Fibroblast of lung (primary cell): Measurements from ENCODE around the gene DHX32. TPM values are rescaled to one million over a fixed set of nuclear protein-coding genes. Genes with fewer than 3 reads are reported as not detected.

ENCODE experiments used
- DNase-seq, 2 donors: peaks; one replicate each; pipeline versions ENCODE4 v3.0.0 to v3.0.0-alpha.2; 2010; ENCODE audit warnings: low read depth in 2 of 2
- H2AFZ ChIP-seq: 2 replicates; pipeline ENCODE4 v1.5.1; 2012; ENCODE audit warnings: low read length, control low read depth, inconsistent platforms
- H3K27ac ChIP-seq: 2 replicates; pipeline ENCODE4 v1.5.1; 2011; ENCODE audit warnings: low read length, control low read depth; ENCODE audit not compliant: insufficient read depth
- H3K27me3 ChIP-seq: 2 replicates; pipeline ENCODE4 v1.5.1; 2011; ENCODE audit warnings: mild to moderate bottlenecking, low read length; ENCODE audit not compliant: control insufficient read depth, insufficient read depth
- H3K36me3 ChIP-seq: 2 replicates; pipeline ENCODE4 v1.5.1; 2011; ENCODE audit warnings: low read length; ENCODE audit not compliant: control insufficient read depth, insufficient read depth
- H3K4me1 ChIP-seq: 2 replicates; pipeline ENCODE4 v1.5.1; 2011; ENCODE audit warnings: low read length; ENCODE audit not compliant: control insufficient read depth, insufficient read depth; ENCODE audit errors: extremely low read depth
- H3K4me2 ChIP-seq: 2 replicates; pipeline ENCODE4 v1.5.1; 2011; ENCODE audit warnings: low read length, control low read depth; ENCODE audit not compliant: insufficient read depth; ENCODE audit errors: extremely low read depth
- H3K4me3 ChIP-seq, 4 experiments: fragments of 200-600 bp in 1 of 4; sonication (generic) in 1 of 4; replicated peaks in 1 of 4; 2 replicates each; pipeline ENCODE4 v1.5.1; 2011 to 2016; ENCODE audit warnings: low read length in 4 of 4, low read depth in 3 of 4, mild to moderate bottlenecking in 3 of 4, control low read depth in 2 of 4, inconsistent platforms in 1 of 4, mixed read lengths in 1 of 4; ENCODE audit not compliant: insufficient read depth in 1 of 4; ENCODE audit errors: control extremely low read depth in 1 of 4
- H3K79me2 ChIP-seq: 2 replicates; pipeline ENCODE4 v1.5.1; 2012; ENCODE audit warnings: mild to moderate bottlenecking, low read length, inconsistent platforms; ENCODE audit not compliant: control insufficient read depth, insufficient read depth
- H3K9ac ChIP-seq: 2 replicates; pipeline ENCODE4 v1.5.1; 2011; ENCODE audit warnings: mild to moderate bottlenecking, low read length, control low read depth; ENCODE audit not compliant: insufficient read depth
- H3K9me3 ChIP-seq: 2 replicates; pipeline ENCODE4 v1.5.1; 2012; ENCODE audit warnings: low read depth, low read length; ENCODE audit not compliant: control insufficient read depth, insufficient read depth
- H4K20me1 ChIP-seq: 2 replicates; pipeline ENCODE4 v1.5.1; 2011; ENCODE audit warnings: low read length; ENCODE audit not compliant: control insufficient read depth, insufficient read depth; ENCODE audit errors: extremely low read depth
- EZH2 ChIP-seq: IDR thresholded peaks from 2 replicates; pipeline ENCODE4 v1.5.1; 2012; ENCODE audit warnings: low read length, control low read depth, mild to moderate bottlenecking; ENCODE audit errors: missing control alignments
- polyA plus RNA-seq, 2 donors: library from polyadenylated mRNA; depleted of rRNA in 1 of 2; stranded (reverse) in 1 of 2; unstranded in 1 of 2; fragments of >200 nt; gene quantifications; 2 replicates each; pipeline ENCODE4 v1.2.1, GENCODE V29; 2011 to 2012; ENCODE audit warnings: missing spikeins in 1 of 2
- total RNA-seq: library from RNA; depleted of rRNA; stranded (reverse); fragments of >200 nt; gene quantifications from 2 replicates; pipeline ENCODE4 v1.2.1, GENCODE V29; 2014
- TF ChIP-seq, protein P1 (sequence below), 2 donors: IDR thresholded peaks in 1 of 2; conservative IDR thresholded peaks in 1 of 2; 1 replicate in 1 of 2; 2 replicates in 1 of 2; pipeline ENCODE4 v1.5.1; 2011 to 2012; ENCODE audit warnings: low read length in 2 of 2, control low read depth in 1 of 2, inconsistent platforms in 1 of 2, low read depth in 1 of 2, mild to moderate bottlenecking in 1 of 2

Gene DHX32
- total and polyA plus RNA-seq, 2 donors (not counting 1 experiment from before 2014, with no cell fraction given): 31.1 to 33.7 TPM

GRCh38 chr10:125817337-125817946, 63.6 kb downstream of the DHX32 start:
- Histone ChIP-seq H3K9me3 (no peaks in the 10 kb centered on the region), H3K27me3 (no peaks in the 10 kb centered on the region), H4K20me1 (no peaks in the 10 kb centered on the region)

DNA sequence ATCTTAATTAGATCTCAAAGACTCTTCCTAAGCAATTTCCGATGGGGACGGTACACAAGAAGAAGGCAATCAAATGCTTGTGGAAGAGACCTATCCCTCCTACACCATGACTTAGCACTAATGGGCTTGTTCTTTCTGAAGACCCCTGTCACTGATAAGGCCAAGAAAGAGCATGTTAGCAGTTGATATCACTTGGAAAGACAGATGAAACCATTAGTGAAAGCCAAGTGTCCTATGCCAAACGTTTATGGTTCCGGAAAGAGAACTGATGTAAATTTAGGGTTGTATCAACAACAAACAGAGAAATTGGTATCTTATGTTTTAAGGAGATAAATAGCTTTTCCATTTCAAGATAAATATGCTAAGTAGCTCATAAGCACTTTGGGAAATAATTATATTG, 64.5 kb downstream of the DHX32 start:
- DNase-seq: no peak
- Histone ChIP-seq H3K4me1 (no peaks in the 10 kb centered on the region), H2AFZ (no peak overlapping the region), H4K20me1 (no peaks in the 10 kb centered on the region), H3K27ac (no peak overlapping the region), H3K4me3 (no peak overlapping the region), H3K9ac (no peak overlapping the region), H3K36me3 (peaks cover 2% of the 10 kb centered on the region), H3K9me3 (no peaks in the 10 kb centered on the region), H3K27me3 (no peaks in the 10 kb centered on the region), H3K79me2 (no peaks in the 10 kb centered on the region), H3K4me2 (no peak overlapping the region)
- TF ChIP-seq EZH2: no peak
- TF ChIP-seq, protein P1, sequence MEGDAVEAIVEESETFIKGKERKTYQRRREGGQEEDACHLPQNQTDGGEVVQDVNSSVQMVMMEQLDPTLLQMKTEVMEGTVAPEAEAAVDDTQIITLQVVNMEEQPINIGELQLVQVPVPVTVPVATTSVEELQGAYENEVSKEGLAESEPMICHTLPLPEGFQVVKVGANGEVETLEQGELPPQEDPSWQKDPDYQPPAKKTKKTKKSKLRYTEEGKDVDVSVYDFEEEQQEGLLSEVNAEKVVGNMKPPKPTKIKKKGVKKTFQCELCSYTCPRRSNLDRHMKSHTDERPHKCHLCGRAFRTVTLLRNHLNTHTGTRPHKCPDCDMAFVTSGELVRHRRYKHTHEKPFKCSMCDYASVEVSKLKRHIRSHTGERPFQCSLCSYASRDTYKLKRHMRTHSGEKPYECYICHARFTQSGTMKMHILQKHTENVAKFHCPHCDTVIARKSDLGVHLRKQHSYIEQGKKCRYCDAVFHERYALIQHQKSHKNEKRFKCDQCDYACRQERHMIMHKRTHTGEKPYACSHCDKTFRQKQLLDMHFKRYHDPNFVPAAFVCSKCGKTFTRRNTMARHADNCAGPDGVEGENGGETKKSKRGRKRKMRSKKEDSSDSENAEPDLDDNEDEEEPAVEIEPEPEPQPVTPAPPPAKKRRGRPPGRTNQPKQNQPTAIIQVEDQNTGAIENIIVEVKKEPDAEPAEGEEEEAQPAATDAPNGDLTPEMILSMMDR (conservative IDR thresholded peaks at IDR 0.05 in 1 of 2, IDR thresholded peaks at IDR 0.05 in 1 of 2; ENCODE audit: low read depth in 1 of 2, low read length in 2 of 2): no peak

More at GRCh38 chr10:125817337-125817946, 63.6 kb downstream of the DHX32 start:
- H3K4me3 ChIP-seq: no peak overlapping the region
- peaks cover 2% of the 10 kb centered on the region for H3K36me3 ChIP-seq
- H3K79me2 ChIP-seq: peaks cover 6% of the 10 kb centered on the region
- peaks cover 2% of the 10 kb centered on the region for H3K4me1 ChIP-seq
- TF ChIP-seq EZH2: no peak
- TF ChIP-seq, protein P1 (conservative IDR thresholded peaks at IDR 0.05 in 1 of 2, IDR thresholded peaks at IDR 0.05 in 1 of 2; ENCODE audit: low read depth in 1 of 2, low read length in 2 of 2): no peak
- H2AFZ ChIP-seq: no peak overlapping the region
- H3K27ac ChIP-seq: no peak overlapping the region
- H3K9ac ChIP-seq: no peak overlapping the region
- no peak for DNase-seq
- no peak overlapping the region for H3K4me2 ChIP-seq

GRCh38 chr10:125815764-125816163, 65.3 kb downstream of the DHX32 start:
- H3K79me2 ChIP-seq: no peaks in the 10 kb centered on the region
- peaks cover 2% of the 10 kb centered on the region for H3K36me3 ChIP-seq
- no peak overlapping the region for H3K4me3 ChIP-seq
- H3K4me1 ChIP-seq: no peaks in the 10 kb centered on the region
- H3K9ac ChIP-seq: no peak overlapping the region
- H4K20me1 ChIP-seq: no peaks in the 10 kb centered on the region
- H2AFZ ChIP-seq: no peak overlapping the region
- no peak for DNase-seq
- TF ChIP-seq, protein P1 (conservative IDR thresholded peaks at IDR 0.05 in 1 of 2, IDR thresholded peaks at IDR 0.05 in 1 of 2; ENCODE audit: low read depth in 1 of 2, low read length in 2 of 2): no peak
- TF ChIP-seq EZH2: no peak
- H3K27me3 ChIP-seq: no peaks in the 10 kb centered on the region
- H3K9me3 ChIP-seq: no peaks in the 10 kb centered on the region
- H3K4me2 ChIP-seq: no peak overlapping the region
- H3K27ac ChIP-seq: no peak overlapping the region
